ENCODE results near the gene P3R3URF. TPM values are rescaled to one million over a fixed set of nuclear protein-coding genes. Genes with fewer than 3 reads are reported as not detected.

Gene P3R3URF
- total and polyA plus RNA-seq, 4 experiments from 2014 or later = not detected

GRCh38 chr1:46159516-46159915 is 16.8 kb downstream of the P3R3URF start:
- intact Hi-C loops (cut with micrococcal nuclease) = no loop called here
- Mint-ChIP-seq H3K9me3 (no peaks in the 10 kb centered on the region), H3K27me3 (peaks cover 0 to 3% of the 10 kb centered on the region in 2 donors), H3K27ac (no peak overlapping the region), H3K4me1 (no peaks in the 10 kb centered on the region), H3K4me3 (no peak overlapping the region), H3K36me3 (no peaks in the 10 kb centered on the region)
- H3K27me3 ChIP-seq (ENCODE audit: insufficient read depth, low read length) = no peaks in the 10 kb centered on the region
- no peak overlapping the region for H3K27ac ChIP-seq (ENCODE audit: low read depth, low read length)
- no peaks in the 10 kb centered on the region for H3K9me3 ChIP-seq (ENCODE audit: control insufficient read depth in 1 of 2, low read length in 2 of 2)
- no peaks in the 10 kb centered on the region for H3K36me3 ChIP-seq (ENCODE audit: insufficient read depth, low read length)
- CTCF ChIA-PET (ENCODE audit: partially characterized antibody) = no interaction called here
- POLR2A ChIA-PET (ENCODE audit: partially characterized antibody) = no interaction called here
- H3K4me3 ChIP-seq (ENCODE audit: low read length in 2 of 2) = no peak overlapping the region
- H3K4me1 ChIP-seq (ENCODE audit: insufficient read depth, low read length) = no peaks in the 10 kb centered on the region
- DNase-seq = no peak

DNA sequence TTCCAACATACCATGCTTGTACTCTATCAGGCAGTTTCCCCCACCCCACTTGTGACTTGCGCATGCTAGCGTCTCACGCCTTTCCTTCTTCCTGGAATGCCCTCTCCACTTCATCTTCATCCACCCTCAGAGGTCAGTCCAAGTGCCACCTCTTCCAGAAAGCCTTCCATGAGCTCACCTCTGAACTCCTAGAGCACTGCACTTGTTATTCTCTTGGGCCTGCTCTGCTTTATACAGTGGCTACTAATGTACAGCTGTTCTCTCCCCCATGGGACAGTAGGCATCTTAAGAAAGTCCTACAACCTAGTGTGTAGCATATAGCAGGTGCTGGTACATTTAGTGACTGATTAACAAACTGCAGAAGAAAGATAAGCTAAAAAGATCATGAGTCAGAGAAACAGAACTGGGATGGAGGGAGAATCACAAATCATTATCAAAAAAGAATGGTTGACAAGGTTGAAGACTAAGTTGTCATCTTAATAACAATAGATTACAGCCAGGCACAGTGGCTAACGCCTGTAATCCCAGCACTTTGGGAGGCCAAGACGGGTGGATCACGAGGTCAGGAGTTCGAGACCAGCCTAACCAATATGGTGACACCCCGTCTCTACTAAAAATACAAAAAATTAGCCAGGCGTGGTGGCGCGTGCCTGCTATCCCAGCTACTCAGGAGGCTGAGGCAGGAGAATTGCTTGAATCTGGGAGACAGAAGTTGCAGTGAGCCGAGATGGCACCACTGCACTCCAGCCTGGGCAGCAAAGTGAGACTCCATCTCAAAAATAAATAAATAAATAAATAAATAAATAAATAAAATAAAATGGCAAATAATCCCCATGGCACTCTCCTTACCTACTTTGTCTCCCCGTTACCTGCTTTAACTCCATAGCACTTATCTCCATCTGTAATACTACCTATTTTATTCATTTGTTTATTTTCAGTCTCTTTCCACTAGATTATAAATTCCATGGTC is 17.7 kb downstream of the P3R3URF start:
- Mint-ChIP-seq H3K27ac (no peak overlapping the region), H3K36me3 (no peaks in the 10 kb centered on the region), H3K27me3 (no peaks in the 10 kb centered on the region), H3K4me1 (no peaks in the 10 kb centered on the region), H3K4me3 (no peak overlapping the region), H3K9me3 (no peaks in the 10 kb centered on the region)
- CTCF ChIA-PET (ENCODE audit: partially characterized antibody) = interaction anchor here (1.9 kb wide), 1 partner anchor 9 kb away, joined by 5 read pairs; no protein-coding TSS in a partner anchor
- intact Hi-C loops (cut with micrococcal nuclease) = no loop called here
- Histone ChIP-seq H3K4me3 (ENCODE audit: low read length in 2 of 2) (no peak overlapping the region), H3K9me3 (ENCODE audit: control insufficient read depth in 1 of 2, low read length in 2 of 2) (no peaks in the 10 kb centered on the region), H3K27me3 (ENCODE audit: insufficient read depth, low read length) (no peaks in the 10 kb centered on the region), H3K27ac (ENCODE audit: low read depth, low read length) (no peak overlapping the region), H3K4me1 (ENCODE audit: insufficient read depth, low read length) (no peaks in the 10 kb centered on the region), H3K36me3 (ENCODE audit: insufficient read depth, low read length) (no peaks in the 10 kb centered on the region)
- POLR2A ChIA-PET (ENCODE audit: partially characterized antibody) = interaction anchor here (1.2 kb wide), 1 partner anchor 8 kb away, joined by 4 read pairs; no protein-coding TSS in a partner anchor
- no peak for DNase-seq

GRCh38 chr1:46157916-46158311 is 18.4 kb downstream of the P3R3URF start:
- Histone ChIP-seq H3K9me3 (ENCODE audit: control insufficient read depth in 1 of 2, low read length in 2 of 2) (no peaks in the 10 kb centered on the region), H3K4me3 (ENCODE audit: low read length in 2 of 2) (no peak overlapping the region), H3K4me1 (ENCODE audit: insufficient read depth, low read length) (no peaks in the 10 kb centered on the region), H3K27ac (ENCODE audit: low read depth, low read length) (no peak overlapping the region), H3K36me3 (ENCODE audit: insufficient read depth, low read length) (no peaks in the 10 kb centered on the region), H3K27me3 (ENCODE audit: insufficient read depth, low read length) (no peaks in the 10 kb centered on the region)
- CTCF ChIA-PET (ENCODE audit: partially characterized antibody) = interaction anchor here (1.9 kb wide), 1 partner anchor 9 kb away, joined by 5 read pairs; no protein-coding TSS in a partner anchor
- DNase-seq = no peak
- intact Hi-C loops (cut with micrococcal nuclease) = no loop called here
- H3K36me3 Mint-ChIP-seq = no peaks in the 10 kb centered on the region
- no peak overlapping the region for H3K27ac Mint-ChIP-seq
- H3K4me3 Mint-ChIP-seq = no peak overlapping the region
- H3K27me3 Mint-ChIP-seq = no peaks in the 10 kb centered on the region
- POLR2A ChIA-PET (ENCODE audit: partially characterized antibody) = interaction anchor here (1.2 kb wide), 1 partner anchor 9 kb away, joined by 4 read pairs; no protein-coding TSS in a partner anchor
- H3K4me1 Mint-ChIP-seq = no peaks in the 10 kb centered on the region
- no peaks in the 10 kb centered on the region for H3K9me3 Mint-ChIP-seq

- POLR2A ChIA-PET (ENCODE audit: partially characterized antibody) = no interaction called here
- Histone ChIP-seq H3K4me1 (ENCODE audit: insufficient read depth, low read length) (no peaks in the 10 kb centered on the region), H3K27me3 (ENCODE audit: insufficient read depth, low read length) (no peaks in the 10 kb centered on the region), H3K9me3 (ENCODE audit: control insufficient read depth in 1 of 2, low read length in 2 of 2) (no peaks in the 10 kb centered on the region), H3K27ac (ENCODE audit: low read depth, low read length) (no peak overlapping the region), H3K4me3 (ENCODE audit: low read length in 2 of 2) (no peak overlapping the region), H3K36me3 (ENCODE audit: insufficient read depth, low read length) (no peaks in the 10 kb centered on the region)
- intact Hi-C loops (cut with micrococcal nuclease) = no loop called here
- Mint-ChIP-seq H3K27ac (no peak overlapping the region), H3K4me1 (no peaks in the 10 kb centered on the region), H3K9me3 (no peaks in the 10 kb centered on the region), H3K27me3 (no peaks in the 10 kb centered on the region), H3K4me3 (no peak overlapping the region), H3K36me3 (no peaks in the 10 kb centered on the region)
- DNase-seq = no peak
- CTCF ChIA-PET (ENCODE audit: partially characterized antibody) = interaction anchor here (1.6 kb wide), 1 partner anchor 28 kb away, joined by 3 read pairs; no protein-coding TSS in a partner anchor
These were observed 22.6 kb downstream of the P3R3URF start for GRCh38 chr1:46153732-46154131.

DNA sequence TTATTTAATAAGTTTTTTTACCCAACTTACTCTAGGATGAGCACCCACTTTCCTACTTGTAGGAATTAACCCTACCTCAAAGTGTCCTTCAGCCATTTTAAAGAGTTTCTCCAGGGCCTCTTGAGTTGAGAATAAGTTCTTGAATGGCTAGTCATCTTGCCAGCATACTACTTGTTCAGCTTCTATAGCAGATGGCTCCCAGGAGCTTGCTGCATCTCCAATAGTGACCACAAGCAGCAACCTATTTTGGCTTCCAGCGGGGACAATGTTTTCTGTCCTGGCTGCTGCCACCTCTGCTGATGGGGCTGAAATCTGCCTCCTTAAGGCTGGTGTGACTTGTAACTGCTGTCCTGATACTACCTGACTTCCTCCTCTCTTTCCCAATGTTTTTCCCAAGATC is 23.1 kb downstream of the P3R3URF start:
- CTCF ChIA-PET (ENCODE audit: partially characterized antibody) = no interaction called here
- intact Hi-C loops (cut with micrococcal nuclease) = no loop called here
- H3K36me3 Mint-ChIP-seq = no peaks in the 10 kb centered on the region
- DNase-seq = no peak
- H3K9me3 Mint-ChIP-seq = no peaks in the 10 kb centered on the region
- H3K27me3 Mint-ChIP-seq = no peaks in the 10 kb centered on the region
- POLR2A ChIA-PET (ENCODE audit: partially characterized antibody) = no interaction called here
- Histone ChIP-seq H3K27ac (ENCODE audit: low read depth, low read length) (no peak overlapping the region), H3K27me3 (ENCODE audit: insufficient read depth, low read length) (no peaks in the 10 kb centered on the region), H3K36me3 (ENCODE audit: insufficient read depth, low read length) (no peaks in the 10 kb centered on the region), H3K4me3 (ENCODE audit: low read length in 2 of 2) (no peak overlapping the region), H3K9me3 (ENCODE audit: control insufficient read depth in 1 of 2, low read length in 2 of 2) (no peaks in the 10 kb centered on the region), H3K4me1 (ENCODE audit: insufficient read depth, low read length) (no peaks in the 10 kb centered on the region)
- H3K27ac Mint-ChIP-seq = no peak overlapping the region
- H3K4me1 Mint-ChIP-seq = no peaks in the 10 kb centered on the region
- H3K4me3 Mint-ChIP-seq = no peak overlapping the region

DNA sequence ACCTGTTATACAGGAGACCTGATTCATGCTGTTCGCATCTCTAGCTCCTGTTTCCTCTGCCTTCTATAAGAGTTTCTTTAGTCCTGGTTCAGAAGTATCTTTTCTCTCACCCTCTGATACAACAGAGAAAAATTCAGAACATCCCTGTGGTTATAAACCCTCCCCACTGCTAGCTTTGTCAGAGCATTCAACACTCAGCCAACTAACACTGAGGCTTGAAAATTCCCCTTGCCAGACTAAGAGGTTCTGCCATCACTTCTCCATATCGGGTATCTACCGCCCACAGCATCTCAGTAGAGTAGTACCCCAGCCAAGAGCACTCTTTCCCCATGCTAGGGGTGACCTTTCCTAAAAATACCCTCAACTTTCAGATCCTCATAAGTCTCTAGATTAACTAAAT is 24.3 kb downstream of the P3R3URF start:
- no peak overlapping the region for H3K4me3 ChIP-seq (ENCODE audit: low read length in 2 of 2)
- intact Hi-C loops (cut with micrococcal nuclease) = no loop called here
- H3K9me3 ChIP-seq (ENCODE audit: control insufficient read depth in 1 of 2, low read length in 2 of 2) = no peaks in the 10 kb centered on the region
- no peaks in the 10 kb centered on the region for H3K36me3 Mint-ChIP-seq
- no peaks in the 10 kb centered on the region for H3K27me3 ChIP-seq (ENCODE audit: insufficient read depth, low read length)
- ChIA-PET POLR2A (ENCODE audit: partially characterized antibody) (no interaction called here), CTCF (ENCODE audit: partially characterized antibody) (no interaction called here)
- no peaks in the 10 kb centered on the region for H3K4me1 ChIP-seq (ENCODE audit: insufficient read depth, low read length)
- H3K27me3 Mint-ChIP-seq = no peaks in the 10 kb centered on the region
- H3K4me1 Mint-ChIP-seq = no peaks in the 10 kb centered on the region
- DNase-seq = no peak
- H3K4me3 Mint-ChIP-seq = no peak overlapping the region
- no peak overlapping the region for H3K27ac ChIP-seq (ENCODE audit: low read depth, low read length)
- H3K27ac Mint-ChIP-seq = no peak overlapping the region
- H3K36me3 ChIP-seq (ENCODE audit: insufficient read depth, low read length) = no peaks in the 10 kb centered on the region
- H3K9me3 Mint-ChIP-seq = no peaks in the 10 kb centered on the region

DNA sequence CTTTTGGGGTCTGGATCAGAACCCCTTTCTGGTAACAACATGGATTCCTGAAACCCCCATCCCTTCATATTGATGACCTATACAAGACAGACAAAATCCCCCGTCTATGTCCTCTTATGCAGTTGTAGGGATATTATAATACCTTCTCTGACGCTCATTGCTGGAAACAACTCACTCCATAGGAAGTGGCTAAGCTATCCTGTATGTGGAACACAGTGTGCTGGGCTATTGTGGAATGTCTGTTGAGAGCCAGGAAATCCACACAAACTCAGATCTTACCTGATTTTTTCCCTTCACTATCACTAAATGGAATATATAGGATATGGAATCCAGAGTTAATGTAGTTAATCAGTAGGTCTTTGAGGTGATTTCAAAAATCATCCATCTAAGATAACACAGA is 26.2 kb downstream of the P3R3URF start:
- Histone ChIP-seq H3K27ac (ENCODE audit: low read depth, low read length) (no peak overlapping the region), H3K27me3 (ENCODE audit: insufficient read depth, low read length) (no peaks in the 10 kb centered on the region), H3K9me3 (ENCODE audit: control insufficient read depth in 1 of 2, low read length in 2 of 2) (no peaks in the 10 kb centered on the region), H3K4me3 (ENCODE audit: low read length in 2 of 2) (no peak overlapping the region), H3K36me3 (ENCODE audit: insufficient read depth, low read length) (no peaks in the 10 kb centered on the region), H3K4me1 (ENCODE audit: insufficient read depth, low read length) (no peaks in the 10 kb centered on the region)
- ChIA-PET POLR2A (ENCODE audit: partially characterized antibody) (no interaction called here), CTCF (ENCODE audit: partially characterized antibody) (no interaction called here)
- Mint-ChIP-seq H3K27ac (no peak overlapping the region), H3K4me1 (no peaks in the 10 kb centered on the region), H3K36me3 (no peaks in the 10 kb centered on the region), H3K27me3 (no peaks in the 10 kb centered on the region), H3K4me3 (no peak overlapping the region), H3K9me3 (no peaks in the 10 kb centered on the region)
- intact Hi-C loops (cut with micrococcal nuclease) = no loop called here
- no peak for DNase-seq

Measured in CD4-positive, alpha-beta memory T cell (primary cell).